NCI-H2081 (cell line): ENCODE measurements around the gene KIAA1328.

Experiments
- DNase-seq, 2 experiments: peaks; one replicate each; lab custom pipeline; 2025; lab: John Stamatoyannopoulos, UW

Gene KIAA1328

GRCh38 chr18:37253394-37254235 is 424.7 kb downstream of the KIAA1328 start:
- no peak for DNase-seq

- no peak for DNase-seq
These were observed 425.4 kb downstream of the KIAA1328 start for GRCh38 chr18:37254236-37254754.

- no peak for DNase-seq
These were observed 426.0 kb downstream of the KIAA1328 start for GRCh38 chr18:37254973-37255372.

- no peak for DNase-seq
These were observed 429.2 kb downstream of the KIAA1328 start for GRCh38 chr18:37258131-37258530.

GRCh38 chr18:37258819-37259218 is 429.9 kb downstream of the KIAA1328 start:
- DNase-seq = no peak

GRCh38 chr18:37259711-37260110 is 430.8 kb downstream of the KIAA1328 start:
- DNase-seq = no peak

DNA sequence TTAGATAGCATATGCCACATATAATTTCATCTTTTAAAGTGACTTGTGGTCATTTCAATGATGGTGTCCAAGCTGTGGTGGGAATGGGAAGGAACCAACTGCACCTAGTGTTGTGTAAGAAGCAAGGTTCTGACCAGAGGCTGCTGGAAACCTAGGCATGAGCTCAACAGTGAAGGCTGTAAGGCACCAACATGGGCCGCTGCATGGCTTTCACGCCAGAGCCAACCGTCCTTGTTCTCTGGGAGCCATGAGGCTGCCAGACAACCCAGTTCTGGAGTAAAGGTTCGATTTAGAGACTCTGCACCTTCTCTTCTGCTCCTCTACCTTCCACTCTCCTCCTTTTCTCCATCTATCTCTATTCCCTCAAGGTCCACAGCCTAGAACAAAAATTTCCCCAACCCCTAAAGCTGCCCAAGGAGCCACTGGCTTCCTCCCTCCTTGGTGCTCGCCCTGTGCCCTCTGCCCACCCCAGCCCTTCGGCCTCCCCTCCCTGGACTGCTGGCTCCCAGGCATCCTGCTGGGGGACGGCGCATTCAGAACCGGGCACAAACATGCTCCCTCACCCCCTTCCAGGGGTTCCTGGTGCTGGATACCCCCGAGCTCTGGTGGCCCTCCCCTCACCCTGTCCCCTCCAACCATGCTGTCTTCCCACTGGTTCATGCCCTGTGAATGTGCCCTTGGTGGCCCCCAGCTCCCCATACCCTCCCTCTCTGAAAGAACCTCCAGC is 431.6 kb downstream of the KIAA1328 start:
- no peak for DNase-seq

GRCh38 chr18:37261246-37261840 is 432.4 kb downstream of the KIAA1328 start:
- no peak for DNase-seq

DNA sequence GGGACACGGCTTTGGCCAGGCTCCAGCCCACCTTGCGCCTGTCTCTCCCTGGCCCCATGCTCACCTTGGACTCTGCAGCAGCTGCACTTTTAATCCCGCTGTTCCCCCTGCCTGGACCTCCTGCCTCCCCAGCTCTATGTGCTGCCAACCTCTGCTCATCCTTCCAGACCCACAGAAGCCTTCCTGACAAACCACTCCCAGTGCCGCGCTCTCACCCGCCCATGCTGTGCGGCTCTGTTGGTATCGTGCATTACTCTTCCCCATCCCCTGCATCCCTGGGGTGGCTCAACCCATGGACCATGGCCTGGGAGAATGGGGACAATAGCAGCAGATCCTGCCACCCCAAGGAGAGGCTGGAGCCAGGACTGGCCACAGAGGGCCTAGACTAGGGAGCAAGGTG is 433.1 kb downstream of the KIAA1328 start:
- no peak for DNase-seq

DNA sequence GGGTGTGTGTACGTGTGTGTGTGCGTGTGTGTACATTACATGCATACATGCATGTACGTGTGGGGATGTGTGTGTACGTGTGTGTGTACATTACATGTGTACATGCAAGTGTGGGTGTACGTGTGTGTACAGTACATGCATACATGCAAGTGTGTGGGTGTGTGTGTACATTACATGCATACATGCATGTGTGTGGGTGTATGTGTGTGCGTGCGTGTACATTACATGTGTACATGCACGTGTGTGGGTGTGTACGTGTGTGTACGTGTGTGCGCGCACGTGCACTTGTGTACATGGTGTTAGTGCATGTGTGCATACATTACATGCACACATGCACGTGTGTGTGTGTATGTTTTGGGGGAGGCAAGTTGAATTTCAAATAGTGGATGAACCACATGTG is 436.0 kb downstream of the KIAA1328 start:
- no peak for DNase-seq

GRCh38 chr18:37265382-37265781 is 436.5 kb downstream of the KIAA1328 start:
- DNase-seq = no peak

DNA sequence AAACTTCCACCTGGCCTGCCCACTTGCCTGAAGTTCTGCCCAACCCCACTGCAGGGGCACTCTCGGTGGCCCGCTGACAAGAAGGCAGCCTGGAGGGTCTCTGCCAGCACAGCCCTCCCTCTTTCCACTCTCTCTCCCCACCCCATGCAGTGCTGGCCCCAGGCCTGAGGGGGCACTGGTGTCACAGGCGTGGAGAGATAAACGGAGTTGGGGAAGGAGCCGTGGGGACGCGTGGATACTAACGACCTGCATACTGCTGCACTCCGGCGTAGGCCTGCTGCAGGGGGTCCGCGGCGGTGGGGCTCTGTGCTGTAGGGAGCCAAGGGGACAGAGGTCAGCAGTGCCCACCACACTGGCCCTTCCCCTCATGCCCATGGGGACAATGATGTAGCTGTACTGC is 437.4 kb downstream of the KIAA1328 start:
- DNase-seq = no peak

GRCh38 chr18:37270038-37270665 is 441.2 kb downstream of the KIAA1328 start:
- no peak for DNase-seq

GRCh38 chr18:37270666-37271052 is 441.7 kb downstream of the KIAA1328 start:
- DNase-seq = no peak

DNA sequence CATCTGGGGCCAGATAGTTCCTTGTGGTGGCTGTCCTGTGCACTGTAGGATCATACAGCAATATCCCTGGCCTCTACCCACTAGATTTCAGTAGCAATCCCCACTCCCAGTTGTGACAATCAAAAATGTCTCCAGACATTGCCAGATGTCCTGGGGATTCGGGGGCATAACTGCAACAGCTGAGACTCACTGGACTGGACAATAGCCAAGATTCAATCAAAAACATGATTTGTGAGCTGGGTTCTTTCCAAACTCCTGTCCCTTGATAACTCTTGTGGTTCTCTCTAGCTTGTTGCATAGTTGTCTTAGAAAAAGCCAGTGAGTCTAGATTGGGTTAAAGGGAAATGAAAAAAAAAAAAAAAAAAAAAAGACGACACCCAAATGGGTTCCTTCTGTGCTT is 443.3 kb downstream of the KIAA1328 start:
- DNase-seq = no peak

- no peak for DNase-seq
These were observed 443.9 kb downstream of the KIAA1328 start for GRCh38 chr18:37272841-37273240.

GRCh38 chr18:37274309-37275236 is 445.6 kb downstream of the KIAA1328 start:
- DNase-seq = no peak

GRCh38 chr18:37275237-37275741 is 446.4 kb downstream of the KIAA1328 start:
- DNase-seq = no peak

- DNase-seq = peak; percentile 14 to 32
These were observed 447.4 kb downstream of the KIAA1328 start for GRCh38 chr18:37276111-37276890.

DNA sequence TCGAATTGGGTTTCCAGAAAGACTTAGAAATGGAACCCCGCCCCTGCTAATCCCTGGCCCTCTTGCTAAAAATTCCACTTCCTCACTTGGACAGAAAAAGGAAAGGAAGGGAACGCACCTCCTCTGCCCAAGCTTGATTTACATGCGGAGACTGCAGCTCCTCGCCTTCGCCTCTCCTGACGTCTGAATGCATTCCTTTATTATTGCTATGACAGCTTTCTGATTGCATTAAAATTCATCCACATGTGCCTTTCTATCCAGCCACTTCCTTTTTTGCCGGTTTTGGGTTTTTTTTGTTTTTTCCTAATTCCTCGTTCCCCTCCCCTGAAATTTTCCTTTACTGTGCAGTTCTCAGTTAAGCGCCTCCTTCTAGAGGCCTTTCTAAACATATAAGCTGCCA is 448.9 kb downstream of the KIAA1328 start:
- DNase-seq = no peak
